ENCODE results near the gene GALR2. TPM values are rescaled to one million over a fixed set of nuclear protein-coding genes. Genes with fewer than 3 reads are reported as not detected.

Gene GALR2
- total RNA-seq, 2 experiments from 2014 or later = 0.63 TPM; not detected in 1

DNA sequence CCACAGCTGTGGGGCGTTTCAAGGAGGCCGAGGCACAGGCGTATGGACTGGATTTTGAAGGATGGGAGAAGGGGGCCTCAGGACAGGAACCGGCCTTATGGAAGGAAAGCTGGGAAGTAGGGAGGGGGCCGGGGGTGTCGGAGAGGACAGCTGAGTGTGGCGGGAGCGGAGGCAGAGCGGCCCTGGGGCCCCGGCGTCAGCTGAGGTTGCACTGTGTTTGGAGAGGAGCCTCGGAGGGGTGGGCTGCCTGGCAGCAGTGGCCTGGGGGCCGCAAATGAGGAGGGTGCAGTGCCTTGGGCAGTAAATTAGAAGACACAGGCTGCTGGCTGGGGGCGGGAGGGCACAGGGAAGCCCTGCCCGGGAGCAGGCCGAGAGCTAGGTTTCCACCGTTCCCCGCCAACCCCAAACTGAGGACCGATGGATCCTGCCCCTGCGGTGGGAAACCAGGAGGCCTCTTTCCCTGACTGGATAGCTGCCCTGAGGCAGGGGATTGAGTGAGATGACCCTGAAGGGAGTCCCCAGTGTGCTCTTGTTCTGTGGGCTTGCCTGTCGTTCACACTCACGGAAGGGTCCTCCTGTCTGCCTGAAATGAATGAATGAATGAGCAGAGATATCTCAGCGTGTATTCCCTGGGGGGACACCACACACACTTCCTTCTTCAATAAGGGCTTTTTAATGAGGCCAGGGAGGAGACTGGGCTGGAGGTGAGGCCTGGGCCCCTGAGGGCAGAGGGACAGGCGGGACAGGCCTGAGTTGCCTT is 48.0 kb downstream of the GALR2 start:
- BruUV-seq (replicated peaks) = no TSS peak
- no peaks in the 10 kb centered on the region for H3K9me2 ChIP-seq (ENCODE audit: insufficient read depth, low read length)
- no peaks in the 10 kb centered on the region for H3K9me3 ChIP-seq (ENCODE audit: low read length)
- no peaks in the 10 kb centered on the region for H3K79me2 ChIP-seq (ENCODE audit: insufficient read depth, low read depth, low read length)
- no peak overlapping the region for H3K27ac ChIP-seq (ENCODE audit: low read depth, low read length, poor library complexity, severe bottlenecking)
- H4K20me1 ChIP-seq (ENCODE audit: insufficient read depth, low read length) = no peaks in the 10 kb centered on the region
- no peak for DNase-seq (ENCODE audit: low spot score)
- POLR2A ChIA-PET = interaction anchor here (0.6 to 2.3 kb wide), 2 partner anchors 58 to 132 kb away, joined by 3 to 8 read pairs; no protein-coding TSS in a partner anchor
- peaks cover 22% of the 10 kb centered on the region for H3K4me1 ChIP-seq (ENCODE audit: insufficient read depth, low read length, poor library complexity, severe bottlenecking)
- H3K4me2 ChIP-seq (ENCODE audit: low read length) = no peak overlapping the region
- H3K36me3 ChIP-seq (ENCODE audit: insufficient read depth, low read length) = no peaks in the 10 kb centered on the region
- TF ChIP-seq, protein P1, sequence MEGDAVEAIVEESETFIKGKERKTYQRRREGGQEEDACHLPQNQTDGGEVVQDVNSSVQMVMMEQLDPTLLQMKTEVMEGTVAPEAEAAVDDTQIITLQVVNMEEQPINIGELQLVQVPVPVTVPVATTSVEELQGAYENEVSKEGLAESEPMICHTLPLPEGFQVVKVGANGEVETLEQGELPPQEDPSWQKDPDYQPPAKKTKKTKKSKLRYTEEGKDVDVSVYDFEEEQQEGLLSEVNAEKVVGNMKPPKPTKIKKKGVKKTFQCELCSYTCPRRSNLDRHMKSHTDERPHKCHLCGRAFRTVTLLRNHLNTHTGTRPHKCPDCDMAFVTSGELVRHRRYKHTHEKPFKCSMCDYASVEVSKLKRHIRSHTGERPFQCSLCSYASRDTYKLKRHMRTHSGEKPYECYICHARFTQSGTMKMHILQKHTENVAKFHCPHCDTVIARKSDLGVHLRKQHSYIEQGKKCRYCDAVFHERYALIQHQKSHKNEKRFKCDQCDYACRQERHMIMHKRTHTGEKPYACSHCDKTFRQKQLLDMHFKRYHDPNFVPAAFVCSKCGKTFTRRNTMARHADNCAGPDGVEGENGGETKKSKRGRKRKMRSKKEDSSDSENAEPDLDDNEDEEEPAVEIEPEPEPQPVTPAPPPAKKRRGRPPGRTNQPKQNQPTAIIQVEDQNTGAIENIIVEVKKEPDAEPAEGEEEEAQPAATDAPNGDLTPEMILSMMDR (conservative IDR thresholded peaks at IDR 0.05; ENCODE audit: low read length) = no peak
- TF ChIP-seq EZH2phosphoT487 (IDR thresholded peaks at IDR 0.05; ENCODE audit: borderline replicate concordance, low read depth, low read length) = no peak
- intact Hi-C loops (cut with micrococcal nuclease; ENCODE audit: unreplicated experiment) = no loop called here
- no peak overlapping the region for H2AFZ ChIP-seq (ENCODE audit: low read length)
- CTCF ChIA-PET (ENCODE audit: unreplicated experiment) = interaction anchor here (0.6 to 1.5 kb wide), 5 partner anchors 21 to 173 kb away, joined by 3 to 8 read pairs (median 6); no protein-coding TSS in a partner anchor
- H3K4me3 ChIP-seq (ENCODE audit: low read depth, low read length, poor library complexity, severe bottlenecking) = no peak overlapping the region

DNA sequence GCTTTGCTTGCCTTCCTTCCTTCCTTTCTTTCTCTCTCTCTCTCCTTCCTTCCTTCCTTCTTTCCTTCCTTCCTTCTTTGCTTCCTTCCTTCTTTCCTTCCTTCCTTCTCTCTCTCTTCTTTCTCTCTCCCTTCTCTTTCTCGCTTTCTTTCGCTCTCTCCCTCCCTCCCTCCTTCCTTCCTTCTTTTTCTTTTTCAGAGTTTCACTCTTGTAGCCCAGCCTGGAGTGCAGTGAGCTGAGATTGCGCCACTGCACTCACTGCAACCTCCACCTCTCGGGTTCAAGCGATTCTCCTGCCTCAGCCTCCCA is 48.6 kb downstream of the GALR2 start:
- CTCF ChIA-PET (ENCODE audit: unreplicated experiment) = interaction anchor here (0.6 to 1.6 kb wide), 4 partner anchors 58 to 173 kb away, joined by 3 to 11 read pairs (median 6); no protein-coding TSS in a partner anchor
- POLR2A ChIA-PET = interaction anchor here (2.3 kb wide), 1 partner anchor 57 kb away, joined by 8 read pairs; no protein-coding TSS in a partner anchor
- no peak for DNase-seq (ENCODE audit: low spot score)
- Histone ChIP-seq H4K20me1 (ENCODE audit: insufficient read depth, low read length) (no peaks in the 10 kb centered on the region), H2AFZ (ENCODE audit: low read length) (no peak overlapping the region), H3K4me2 (ENCODE audit: low read length) (no peak overlapping the region), H3K79me2 (ENCODE audit: insufficient read depth, low read depth, low read length) (no peaks in the 10 kb centered on the region), H3K9me3 (ENCODE audit: low read length) (no peaks in the 10 kb centered on the region), H3K4me3 (ENCODE audit: low read depth, low read length, poor library complexity, severe bottlenecking) (no peak overlapping the region), H3K36me3 (ENCODE audit: insufficient read depth, low read length) (no peaks in the 10 kb centered on the region), H3K9me2 (ENCODE audit: insufficient read depth, low read length) (no peaks in the 10 kb centered on the region), H3K27ac (ENCODE audit: low read depth, low read length, poor library complexity, severe bottlenecking) (no peak overlapping the region), H3K4me1 (ENCODE audit: insufficient read depth, low read length, poor library complexity, severe bottlenecking) (peaks cover 22% of the 10 kb centered on the region)
- no TSS peak for BruUV-seq (replicated peaks)
- TF ChIP-seq, protein P1 (conservative IDR thresholded peaks at IDR 0.05; ENCODE audit: low read length) = no peak
- no peak for TF ChIP-seq EZH2phosphoT487 (IDR thresholded peaks at IDR 0.05; ENCODE audit: borderline replicate concordance, low read depth, low read length)
- intact Hi-C loops (cut with micrococcal nuclease; ENCODE audit: unreplicated experiment) = no loop called here
